ENCODE data around the gene CCZ1B.
"Not testable (repeated sequence)": the region's sequence is repeated elsewhere in the genome, so short reads cannot be mapped to it uniquely, and the experiment has no call there.

CCZ1B gene

GRCh38 chr7:6826151-6826550 lies at the start of gene CCZ1B:
CCZ1B (minus strand) TSS chr7:6826275; CDS start chr7:6826197, 78 bp downstream.
- DNase-seq = peak; percentile 74
- in situ Hi-C loops (cut with MboI; ENCODE audit: low pct_unique_long_range_greater_than_20kb, low sequenced_read_pairs) = not testable (repeated sequence)

GRCh38 chr7:6875022-6875421 lies 48.9 kb upstream of the CCZ1B start:
- in situ Hi-C loops (cut with MboI; ENCODE audit: low pct_unique_long_range_greater_than_20kb, low sequenced_read_pairs); DNase-seq: not testable (repeated sequence)

- in situ Hi-C loops (cut with MboI; ENCODE audit: low pct_unique_long_range_greater_than_20kb, low sequenced_read_pairs); DNase-seq: not testable (repeated sequence)
Observed at GRCh38 chr7:6872246-6872945, 46.3 kb upstream of the CCZ1B start.

- not testable (repeated sequence) for DNase-seq
Observed at GRCh38 chr7:6871421-6872144, 45.5 kb upstream of the CCZ1B start.

GRCh38 chr7:6864751-6865150 lies 38.7 kb upstream of the CCZ1B start:
- in situ Hi-C loops (cut with MboI; ENCODE audit: low pct_unique_long_range_greater_than_20kb, low sequenced_read_pairs); DNase-seq: not testable (repeated sequence)

More at GRCh38 chr7:6871421-6872144, 45.5 kb upstream of the CCZ1B start:
- in situ Hi-C loops (cut with MboI; ENCODE audit: low pct_unique_long_range_greater_than_20kb, low sequenced_read_pairs) = not testable (repeated sequence)

- in situ Hi-C loops (cut with MboI; ENCODE audit: low pct_unique_long_range_greater_than_20kb, low sequenced_read_pairs); DNase-seq: not testable (repeated sequence)
Observed at GRCh38 chr7:6864188-6864587, 38.1 kb upstream of the CCZ1B start.

- DNase-seq; in situ Hi-C loops (cut with MboI; ENCODE audit: low pct_unique_long_range_greater_than_20kb, low sequenced_read_pairs): not testable (repeated sequence)
Observed at GRCh38 chr7:6862876-6863275, 36.8 kb upstream of the CCZ1B start.

GRCh38 chr7:6857721-6858314 lies 31.7 kb upstream of the CCZ1B start:
- in situ Hi-C loops (cut with MboI; ENCODE audit: low pct_unique_long_range_greater_than_20kb, low sequenced_read_pairs) = not testable (repeated sequence)

GRCh38 chr7:6855563-6856131 lies 29.6 kb upstream of the CCZ1B start:
- in situ Hi-C loops (cut with MboI; ENCODE audit: low pct_unique_long_range_greater_than_20kb, low sequenced_read_pairs); DNase-seq: not testable (repeated sequence)

More at GRCh38 chr7:6857721-6858314, 31.7 kb upstream of the CCZ1B start:
- DNase-seq = peak; percentile 81

- in situ Hi-C loops (cut with MboI; ENCODE audit: low pct_unique_long_range_greater_than_20kb, low sequenced_read_pairs); DNase-seq: not testable (repeated sequence)
Observed at GRCh38 chr7:6854747-6855562, 28.9 kb upstream of the CCZ1B start.

- in situ Hi-C loops (cut with MboI; ENCODE audit: low pct_unique_long_range_greater_than_20kb, low sequenced_read_pairs); DNase-seq: not testable (repeated sequence)
Observed at GRCh38 chr7:6853681-6854080, 27.6 kb upstream of the CCZ1B start.

- in situ Hi-C loops (cut with MboI; ENCODE audit: low pct_unique_long_range_greater_than_20kb, low sequenced_read_pairs); DNase-seq: not testable (repeated sequence)
Observed at GRCh38 chr7:6849127-6849526, 23.1 kb upstream of the CCZ1B start.

- in situ Hi-C loops (cut with MboI; ENCODE audit: low pct_unique_long_range_greater_than_20kb, low sequenced_read_pairs); DNase-seq: not testable (repeated sequence)
Observed at GRCh38 chr7:6847751-6848150, 21.7 kb upstream of the CCZ1B start.

- DNase-seq = peak; percentile 87
- in situ Hi-C loops (cut with MboI; ENCODE audit: low pct_unique_long_range_greater_than_20kb, low sequenced_read_pairs) = not testable (repeated sequence)
Observed at GRCh38 chr7:6845971-6846449, 19.9 kb upstream of the CCZ1B start.

GRCh38 chr7:6843654-6844053 lies 17.6 kb upstream of the CCZ1B start:
- in situ Hi-C loops (cut with MboI; ENCODE audit: low pct_unique_long_range_greater_than_20kb, low sequenced_read_pairs); DNase-seq: not testable (repeated sequence)

GRCh38 chr7:6843092-6843491 lies 17.0 kb upstream of the CCZ1B start:
- in situ Hi-C loops (cut with MboI; ENCODE audit: low pct_unique_long_range_greater_than_20kb, low sequenced_read_pairs) = not testable (repeated sequence)

GRCh38 chr7:6842278-6842921 lies 16.3 kb upstream of the CCZ1B start:
- DNase-seq; in situ Hi-C loops (cut with MboI; ENCODE audit: low pct_unique_long_range_greater_than_20kb, low sequenced_read_pairs): not testable (repeated sequence)

More at GRCh38 chr7:6843092-6843491, 17.0 kb upstream of the CCZ1B start:
- not testable (repeated sequence) for DNase-seq

- DNase-seq; in situ Hi-C loops (cut with MboI; ENCODE audit: low pct_unique_long_range_greater_than_20kb, low sequenced_read_pairs): not testable (repeated sequence)
Observed at GRCh38 chr7:6837081-6837480, 11.0 kb upstream of the CCZ1B start.
